CD4-positive, alpha-beta T cell treated with Interferon alpha-2 for 1 hour (primary cell): Measurements from ENCODE around the gene CTTNBP2NL.
"Not testable (repeated sequence)": the region's sequence is repeated elsewhere in the genome, so short reads cannot be mapped to it uniquely, and the experiment has no call there.

Experiments used
- DNase-seq, 2 donors: peaks; one replicate each; pipeline ENCODE4 v3.0.0-alpha.2; 2020 to 2022

CTTNBP2NL gene

DNA sequence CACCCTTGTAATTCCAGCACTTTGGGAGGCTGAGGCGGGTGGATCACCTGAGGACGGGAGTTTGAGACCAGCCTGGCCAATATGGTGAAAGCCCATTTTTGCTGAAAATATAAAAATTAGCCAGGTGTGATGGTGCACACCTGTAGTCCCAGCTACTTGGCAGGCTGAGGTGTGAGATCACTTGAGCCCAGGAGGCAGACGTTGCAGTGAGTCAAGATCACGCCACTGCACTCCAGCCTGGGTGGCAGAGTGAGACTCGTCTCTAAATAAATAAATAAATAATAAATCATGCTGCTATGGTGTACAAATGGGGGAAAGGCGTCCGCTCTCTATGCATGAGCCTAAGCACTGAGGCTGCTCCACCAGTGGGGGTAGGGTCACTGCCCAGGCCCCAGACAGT is 74.3 kb downstream of the CTTNBP2NL start:
- DNase-seq, result not testable (repeated sequence)

DNA sequence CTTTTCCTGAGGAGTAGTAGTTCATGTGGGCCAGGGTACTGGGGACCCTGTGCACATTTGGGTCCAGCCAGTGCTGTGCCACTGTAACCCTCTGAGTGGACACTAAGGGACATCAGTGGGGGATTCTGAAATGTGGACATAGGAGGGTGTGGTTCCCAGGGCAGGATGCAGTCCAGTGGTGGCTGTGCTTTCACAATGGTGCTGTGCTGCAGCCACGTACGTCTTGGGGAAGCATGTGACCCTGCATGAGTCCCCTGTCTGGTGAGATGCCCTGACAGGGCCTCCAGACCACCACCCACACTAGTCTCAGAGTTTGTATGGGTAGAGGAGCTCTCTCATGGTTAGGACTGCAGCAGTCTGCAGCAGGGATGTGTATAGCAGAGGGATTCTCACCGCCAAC is 75.0 kb downstream of the CTTNBP2NL start:
- no peak for DNase-seq

DNA sequence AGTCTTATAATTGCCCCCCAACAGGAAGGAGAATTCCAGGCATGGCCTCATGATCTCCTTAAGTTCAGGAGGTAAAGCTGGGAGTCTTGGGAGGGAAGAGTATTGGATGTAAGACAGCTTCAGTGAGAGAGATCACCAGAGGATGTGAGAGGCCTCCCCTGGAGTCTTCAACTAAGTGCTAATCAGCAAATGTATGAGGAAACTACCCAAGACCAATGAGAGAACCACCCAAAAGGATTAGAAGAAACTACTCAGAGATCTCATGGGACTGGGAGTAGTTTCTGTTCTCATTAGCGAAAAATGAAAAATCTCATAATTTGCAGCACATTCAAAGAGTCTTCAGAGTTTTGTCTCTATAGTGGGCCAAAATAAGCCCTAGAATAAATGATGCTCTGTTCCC is 76.1 kb downstream of the CTTNBP2NL start:
- no peak for DNase-seq

DNA sequence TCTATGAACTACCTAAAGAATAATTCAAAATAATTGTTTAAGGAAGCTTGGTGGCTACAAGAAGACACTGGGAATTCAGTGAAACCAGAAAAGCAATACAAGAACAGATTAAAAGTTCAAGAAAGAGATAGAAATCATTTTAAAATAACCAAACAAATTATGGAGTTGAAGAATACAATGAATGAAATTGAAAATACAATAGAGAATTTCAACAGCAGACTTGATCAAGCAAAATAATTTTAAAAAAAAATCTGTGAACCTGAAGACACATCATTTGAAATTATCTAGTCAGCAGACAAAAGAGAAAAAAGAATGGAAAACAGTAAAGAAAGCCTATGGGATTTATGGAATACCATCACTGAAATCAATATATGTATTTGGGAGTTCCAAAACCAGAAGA is 81.5 kb downstream of the CTTNBP2NL start:
- no peak for DNase-seq

DNA sequence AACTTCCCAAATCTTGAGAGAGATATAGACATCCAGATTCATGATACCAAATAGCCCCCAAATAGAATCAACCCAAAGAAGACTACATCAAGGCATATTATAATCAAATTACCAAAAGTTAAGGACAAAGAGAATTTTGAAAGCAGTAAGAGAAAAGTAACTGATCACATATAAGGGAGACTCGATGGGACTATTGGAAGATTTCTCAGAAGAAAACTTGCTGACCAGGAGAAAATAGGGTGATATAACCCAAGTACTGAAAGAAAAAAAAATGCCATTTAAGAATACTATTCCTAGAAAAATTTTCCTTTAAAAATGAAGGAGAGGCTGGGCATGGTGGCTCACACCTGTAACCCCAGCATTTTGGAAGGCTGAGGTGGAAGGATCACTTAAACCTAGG is 82.3 kb downstream of the CTTNBP2NL start:
- DNase-seq, result no peak

DNA sequence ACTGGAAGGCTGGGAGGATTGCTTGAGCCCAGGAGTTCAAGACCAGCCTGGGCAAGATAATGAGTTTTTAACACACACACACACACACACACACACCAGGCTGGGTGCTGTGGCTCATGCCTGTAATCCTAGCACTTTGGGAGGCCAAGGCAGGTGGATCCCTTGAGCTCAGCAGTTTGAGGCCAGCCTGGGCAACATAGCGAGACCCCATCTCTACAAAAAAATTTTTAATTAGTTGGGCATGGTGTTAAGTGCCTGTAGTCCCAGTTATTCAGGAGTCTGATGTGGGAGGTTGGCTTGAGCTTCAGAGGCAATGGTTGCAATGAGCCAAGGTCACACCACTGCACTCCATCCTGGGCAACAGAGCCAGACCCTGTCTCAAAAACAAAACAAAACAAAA is 90.0 kb downstream of the CTTNBP2NL start:
- not testable (repeated sequence) for DNase-seq

DNA sequence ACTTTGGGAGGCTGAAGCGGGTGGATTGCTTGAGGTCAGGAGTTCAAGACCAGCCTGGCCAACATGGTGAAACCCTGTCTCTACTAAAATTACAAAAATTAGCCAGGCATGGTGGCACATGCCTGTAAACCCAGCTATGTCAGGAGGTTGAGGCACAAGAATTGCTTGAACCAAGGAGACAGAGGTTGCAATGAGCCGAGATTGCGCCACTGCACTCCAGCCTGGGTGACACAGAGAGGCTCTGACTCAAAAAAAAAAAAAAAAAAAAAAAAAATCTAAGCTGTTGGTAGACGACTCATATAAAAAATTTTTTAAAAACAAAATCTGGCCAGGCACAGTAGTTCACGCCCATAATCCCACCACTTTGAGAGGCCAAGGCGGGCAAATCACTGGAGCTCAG is 91.7 kb downstream of the CTTNBP2NL start:
- not testable (repeated sequence) for DNase-seq

DNA sequence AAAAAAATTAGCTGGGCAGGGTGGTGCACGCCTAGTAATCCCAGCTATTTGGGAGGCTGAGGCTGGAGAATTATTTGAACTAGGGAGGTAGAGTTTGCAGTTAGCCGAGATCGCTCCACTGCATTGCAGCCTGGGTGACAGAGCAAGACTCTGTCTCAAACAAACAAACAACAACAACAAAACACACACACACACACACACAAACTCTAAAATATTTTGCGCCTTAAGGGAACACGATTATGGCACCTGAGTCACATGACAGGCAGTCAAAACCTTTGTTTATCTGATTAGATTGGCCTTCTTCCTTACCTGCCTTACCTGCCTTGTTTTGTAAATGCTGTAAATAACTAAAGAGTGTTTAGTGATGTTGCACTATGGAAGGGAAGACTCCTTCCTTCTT is 92.1 kb downstream of the CTTNBP2NL start:
- no peak for DNase-seq

DNA sequence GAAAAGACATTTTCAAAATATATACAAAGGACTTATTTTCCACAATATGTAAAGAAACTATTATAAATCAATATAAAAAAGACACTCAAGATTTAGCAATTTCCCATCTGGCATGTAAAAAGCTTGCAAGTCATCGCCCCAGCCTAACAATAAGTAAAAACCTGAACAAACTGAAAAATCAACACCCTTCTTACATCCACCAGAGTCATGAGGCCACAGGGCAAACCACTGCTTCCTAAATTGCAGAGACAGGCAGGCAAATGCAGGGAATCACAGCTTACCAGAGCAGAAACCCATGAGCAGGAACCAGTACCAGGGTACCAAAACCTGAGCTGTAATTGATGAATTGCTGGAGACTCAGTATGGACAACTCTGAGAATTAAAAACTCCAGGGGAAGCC is 96.1 kb downstream of the CTTNBP2NL start:
- DNase-seq, result no peak

DNA sequence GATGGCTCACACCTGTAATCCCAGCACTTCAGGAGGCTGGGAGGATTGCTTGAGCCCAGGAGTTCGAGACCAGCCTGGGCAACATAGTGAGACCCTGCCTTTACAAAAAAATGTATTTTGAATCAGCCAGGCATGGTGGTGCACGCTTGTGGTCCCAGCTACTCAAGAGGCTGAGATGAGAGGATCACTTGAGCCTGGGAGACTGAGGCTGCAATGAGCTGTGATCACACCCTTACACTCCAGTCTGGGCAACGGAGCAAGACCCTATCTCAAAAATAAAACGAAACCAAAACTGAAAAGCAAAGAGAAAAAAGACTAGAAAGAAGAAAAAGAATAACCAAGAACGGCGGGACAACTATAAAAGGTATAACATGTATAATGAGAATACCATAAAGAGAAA is 97.3 kb downstream of the CTTNBP2NL start:
- no peak for DNase-seq

DNA sequence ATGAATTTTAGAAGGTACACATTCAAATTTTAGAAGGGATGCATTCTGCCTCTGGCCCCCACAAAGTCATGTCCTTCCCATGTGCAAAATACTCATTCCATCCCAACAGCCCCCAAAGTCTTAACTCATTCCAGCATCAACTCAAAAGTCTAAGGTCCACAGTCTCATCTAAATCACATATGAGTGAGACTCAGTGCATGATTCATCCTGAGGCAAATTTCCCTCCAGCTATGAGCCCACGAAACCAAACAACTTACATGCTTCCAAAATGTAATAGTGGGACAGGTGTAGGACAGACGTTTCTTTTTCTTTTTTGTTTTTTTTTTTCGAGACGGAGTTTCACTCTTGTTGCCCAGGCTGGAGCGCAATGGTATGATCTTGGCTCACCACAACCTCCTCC is 100.3 kb downstream of the CTTNBP2NL start:
- no peak for DNase-seq

DNA sequence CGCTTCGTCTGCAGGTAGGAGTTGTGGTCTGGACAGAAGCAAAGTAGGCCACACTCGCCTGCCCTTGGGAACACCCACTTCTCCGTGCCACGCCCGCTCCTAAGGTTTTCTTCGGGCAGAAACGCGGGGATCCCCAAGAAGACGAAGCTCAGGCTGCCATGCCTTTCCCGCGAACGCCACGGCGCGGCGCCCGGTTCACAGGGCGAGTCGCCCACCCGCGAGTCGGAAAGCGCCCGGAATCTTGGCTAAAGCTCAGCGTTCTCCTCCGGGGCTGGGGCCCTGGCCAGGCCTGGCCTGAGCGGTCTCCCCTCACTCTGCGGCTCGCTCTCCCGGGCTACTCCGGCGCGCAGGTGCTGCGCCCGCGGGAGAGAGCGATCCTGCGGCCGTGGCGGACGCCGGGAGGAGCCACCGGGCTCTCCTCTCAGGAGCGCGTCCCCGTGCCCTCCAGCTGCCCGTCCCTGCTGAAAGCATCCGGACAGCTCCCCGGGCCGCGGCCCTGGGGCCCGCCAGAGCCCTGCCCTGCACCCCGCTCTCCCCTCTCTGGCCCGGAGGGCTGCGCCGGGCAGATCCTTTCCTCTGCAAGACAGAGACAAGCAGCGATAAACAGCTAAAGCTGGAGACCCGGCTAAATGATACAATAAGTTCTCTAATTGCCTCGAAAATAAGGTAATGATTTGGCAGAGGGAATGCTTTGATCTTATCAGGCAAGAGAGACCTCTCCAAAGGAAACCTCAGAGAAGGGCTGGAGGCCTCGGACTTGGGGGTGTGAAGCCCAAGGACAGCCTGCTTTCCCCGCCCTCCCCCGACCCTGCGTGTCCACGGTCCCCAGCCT is 106.0 kb downstream of the CTTNBP2NL start:
- peak; percentile 47 to 60 for DNase-seq

DNA sequence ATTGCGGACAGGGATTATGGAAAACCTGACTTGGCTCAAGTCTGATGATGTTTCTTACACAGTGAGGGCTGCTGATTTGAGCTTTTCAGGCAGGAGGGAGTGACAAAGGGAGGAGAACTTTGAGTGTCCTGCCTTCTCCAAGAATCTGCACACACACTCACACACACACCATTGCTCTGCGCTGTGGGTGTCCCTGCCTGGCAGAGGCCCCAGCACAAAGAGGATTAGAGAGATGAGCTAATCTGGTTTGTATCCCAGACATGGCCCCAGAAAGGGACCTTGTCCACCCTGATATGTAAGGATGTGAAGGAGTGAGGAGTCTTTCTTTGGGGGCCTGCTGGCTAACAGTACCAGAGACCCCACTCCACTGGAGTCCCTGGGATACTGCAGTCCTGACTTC is 106.8 kb downstream of the CTTNBP2NL start:
- no peak for DNase-seq

DNA sequence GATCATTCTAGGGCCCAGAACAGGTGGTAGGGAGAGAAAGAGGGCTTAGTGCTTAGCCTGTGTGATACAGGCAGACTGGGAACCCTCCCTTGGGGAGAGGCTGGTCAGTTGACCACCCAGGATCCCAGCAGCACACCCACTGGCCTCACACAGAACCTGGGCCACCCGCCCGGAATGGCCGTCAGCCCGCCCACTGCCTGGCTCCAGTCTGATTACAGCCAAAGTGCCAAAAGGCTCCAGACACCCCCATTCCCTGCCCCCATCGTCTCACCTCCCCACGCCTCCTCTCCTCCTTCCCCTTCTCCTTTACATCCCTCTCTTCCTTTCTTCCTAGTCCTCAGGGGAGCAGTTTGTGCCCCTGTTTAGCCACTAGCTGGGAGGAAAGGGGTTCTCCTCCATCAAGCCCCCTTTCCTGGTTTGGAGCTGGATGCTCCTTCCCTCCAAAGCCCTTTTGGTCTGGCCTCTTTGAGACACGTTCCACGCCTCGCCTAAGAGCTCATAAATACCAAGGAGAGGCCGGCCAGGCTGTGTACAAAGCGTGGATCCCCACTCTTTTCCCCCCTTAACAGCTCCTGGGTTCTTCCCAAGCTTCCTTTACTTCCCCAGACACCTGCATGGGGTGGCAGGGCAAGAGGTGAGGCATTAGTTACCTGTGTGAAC is 108.1 kb downstream of the CTTNBP2NL start:
- DNase-seq, result no peak

DNA sequence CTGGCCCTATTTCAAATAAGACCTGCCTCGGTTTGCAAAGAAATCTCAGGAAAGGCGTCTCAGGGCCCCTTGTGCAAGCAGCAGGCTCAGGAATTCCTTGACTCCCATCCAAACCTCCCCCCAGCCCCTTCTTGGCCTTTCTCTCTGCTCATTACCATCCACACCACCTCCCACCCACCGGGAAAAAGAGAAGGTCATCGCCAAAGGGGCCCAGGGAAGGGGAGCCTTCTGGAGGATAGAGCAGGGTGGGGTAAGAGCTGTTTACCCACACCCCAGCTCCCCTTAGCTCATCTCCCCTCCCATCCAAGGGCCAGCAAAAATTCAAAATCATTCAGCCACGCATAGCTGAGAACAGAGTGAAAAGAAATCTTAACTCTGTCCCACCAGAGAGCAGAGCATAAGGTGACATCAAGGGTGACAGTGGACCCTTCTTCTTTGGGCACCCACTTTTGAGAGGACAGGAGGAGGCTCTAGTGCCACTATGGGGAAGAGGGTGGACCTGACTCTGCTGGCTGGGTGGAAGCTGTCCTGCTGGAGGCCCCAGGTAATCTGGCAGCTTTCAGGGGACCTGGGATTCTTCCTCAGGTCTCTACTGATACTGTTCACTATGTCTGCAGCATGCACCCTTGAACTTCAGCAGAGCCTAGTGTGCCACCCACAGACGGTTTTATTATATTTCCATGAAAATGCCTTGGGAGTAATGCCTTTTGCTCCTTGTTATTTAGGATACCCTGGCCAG is 108.8 kb downstream of the CTTNBP2NL start:
- no peak for DNase-seq

DNA sequence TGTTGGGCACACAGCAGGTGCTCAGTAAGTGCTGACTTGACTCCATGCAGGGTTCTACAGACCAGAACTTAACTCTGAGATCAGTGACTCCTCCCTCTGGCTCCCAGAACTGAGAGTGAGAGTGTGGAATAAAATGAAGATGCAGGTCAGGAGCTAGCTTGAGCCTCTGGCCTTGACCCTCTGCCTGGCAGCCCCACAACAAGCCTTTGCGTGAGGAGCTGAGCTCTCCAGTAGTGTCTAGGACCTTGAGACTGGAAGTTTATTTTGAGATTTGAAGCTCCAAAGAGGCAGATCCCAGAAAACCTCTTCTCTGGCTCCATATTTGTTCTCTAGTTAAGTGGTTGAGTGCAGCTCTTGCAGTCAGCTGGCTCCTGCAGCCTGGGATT is 109.4 kb downstream of the CTTNBP2NL start:
- no peak for DNase-seq

DNA sequence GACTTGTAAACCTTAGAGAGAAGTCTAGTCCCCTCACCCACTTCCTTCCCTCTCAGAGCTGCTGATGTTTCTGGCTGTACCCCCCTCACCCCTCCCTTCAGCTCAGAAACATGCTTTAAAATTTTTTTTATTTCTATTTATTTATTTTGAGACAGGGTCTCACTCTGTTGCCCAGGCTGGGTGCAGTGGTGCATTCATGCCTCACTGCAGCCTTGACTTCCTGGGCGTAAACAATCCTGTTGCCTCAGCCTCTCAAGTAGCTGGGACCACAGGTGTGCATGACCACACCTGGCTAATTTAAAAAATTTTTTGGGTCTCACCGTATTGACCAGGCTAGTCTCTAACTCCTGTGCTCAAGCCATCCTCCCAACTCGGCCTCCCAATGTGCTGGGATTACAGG is 109.9 kb downstream of the CTTNBP2NL start:
- no peak for DNase-seq

DNA sequence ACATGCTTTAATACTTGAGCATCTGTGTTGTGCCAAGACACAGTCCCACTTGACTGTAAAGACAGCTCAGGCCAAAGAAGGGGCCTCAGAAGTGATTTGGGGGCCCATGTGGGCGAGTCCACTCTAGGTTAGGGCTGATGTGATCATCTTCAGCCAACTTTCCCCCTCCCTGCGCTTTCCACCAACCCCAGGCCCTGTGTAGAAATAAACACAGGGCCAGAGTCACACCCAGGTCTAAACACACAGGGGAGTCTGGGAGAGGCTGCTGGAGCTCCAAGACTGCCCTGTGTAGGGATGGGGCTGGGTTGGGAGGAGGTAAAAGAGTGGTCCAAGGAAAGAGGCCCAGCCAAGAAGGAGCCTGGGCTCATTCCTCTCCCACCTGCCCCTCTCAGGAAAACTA is 110.3 kb downstream of the CTTNBP2NL start:
- DNase-seq, result no peak

DNA sequence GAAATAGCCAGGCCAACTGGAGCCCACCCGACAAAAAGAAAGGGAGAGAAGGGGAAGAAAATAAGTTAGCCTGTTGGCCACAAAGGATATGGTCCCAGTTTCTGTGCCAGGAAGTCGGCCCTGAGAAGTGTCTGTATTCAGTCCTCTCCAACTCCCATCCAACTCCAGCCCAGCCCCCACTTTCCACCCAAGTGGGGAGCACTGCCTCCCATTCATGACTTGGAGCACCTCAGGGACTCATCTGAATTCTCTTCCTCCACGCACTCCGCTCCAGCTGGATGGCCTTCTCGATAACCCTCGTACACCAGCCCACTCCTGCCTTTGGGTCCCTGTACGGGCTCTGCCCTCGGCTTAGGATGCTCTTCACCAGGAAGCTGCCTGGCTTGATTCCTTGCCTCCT is 110.7 kb downstream of the CTTNBP2NL start:
- no peak for DNase-seq

DNA sequence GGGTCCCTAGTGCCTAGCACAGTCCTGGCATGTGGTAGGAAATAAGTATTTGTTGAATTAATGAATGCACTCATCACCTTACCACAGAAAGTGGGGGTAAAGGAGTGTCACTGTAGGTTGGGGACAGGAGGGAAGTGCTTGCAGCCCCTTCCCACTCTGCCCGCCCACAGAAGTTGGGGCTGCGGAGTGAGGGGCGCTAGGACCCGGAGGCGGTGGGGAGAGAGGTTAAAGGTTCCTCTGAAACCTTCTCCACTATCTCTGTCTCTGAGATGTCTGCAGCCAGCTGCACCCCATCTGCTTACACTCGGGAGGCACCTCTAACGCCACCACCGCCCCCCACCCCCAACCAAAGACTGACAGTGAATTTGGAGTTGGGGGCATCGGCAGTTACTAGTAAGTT is 111.3 kb downstream of the CTTNBP2NL start:
- DNase-seq, result no peak

DNA sequence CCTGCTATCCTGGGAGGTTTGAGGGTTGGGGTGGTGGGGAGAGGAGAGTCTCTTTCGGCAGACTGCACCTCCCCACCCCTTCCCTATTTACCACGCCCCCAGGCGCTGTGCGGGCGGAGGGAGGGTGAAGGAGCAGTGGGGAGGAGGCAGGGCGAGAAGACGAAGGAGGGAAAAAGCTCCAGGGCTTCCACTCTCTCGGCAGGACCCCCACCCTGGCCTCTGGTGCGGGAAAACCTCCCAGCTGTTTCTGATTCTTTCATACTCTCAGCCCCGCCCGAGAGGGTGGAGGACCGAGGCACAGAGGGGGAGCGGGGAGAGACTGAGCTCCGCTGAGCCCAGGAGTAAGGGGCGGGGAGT is 111.9 kb downstream of the CTTNBP2NL start:
- peak in 1 of 2 donors; percentile 21 for DNase-seq

DNA sequence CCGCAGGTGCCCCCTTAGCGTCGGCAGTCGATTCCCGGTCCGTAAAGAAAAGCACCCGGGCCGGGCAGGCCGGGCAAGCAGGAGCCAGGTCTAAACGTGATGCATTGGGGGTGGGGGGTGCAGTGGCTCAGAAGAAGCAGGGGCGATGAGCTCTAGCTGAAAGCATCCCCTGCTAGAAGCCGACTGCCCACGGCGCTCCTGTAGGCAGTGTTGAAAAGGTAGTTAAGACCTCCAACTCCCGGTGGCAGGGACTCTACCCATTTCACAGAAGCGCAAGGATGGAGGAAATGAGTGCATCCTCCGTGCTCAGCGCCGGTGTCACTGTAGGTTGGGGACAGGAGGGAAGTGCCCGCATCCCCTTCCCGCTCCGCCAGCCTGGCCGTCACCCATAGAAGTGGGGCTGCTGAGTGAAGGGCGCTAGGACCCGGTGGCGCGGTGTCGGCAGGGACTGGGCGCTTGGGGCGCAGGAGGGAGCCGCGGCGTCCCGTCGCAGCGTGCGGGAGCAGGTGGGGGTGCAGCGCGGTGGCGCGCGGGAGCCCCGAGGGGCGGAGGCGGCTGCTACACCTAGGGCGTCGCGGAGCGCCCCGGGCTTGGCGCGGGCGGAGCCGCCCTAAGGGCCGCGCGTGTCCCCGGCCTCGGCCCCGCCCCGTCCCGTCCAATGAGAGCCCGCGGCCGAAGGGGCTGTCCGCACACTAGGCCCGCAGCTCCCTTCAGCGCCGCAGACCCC is 112.4 kb downstream of the CTTNBP2NL start, which contains the start of gene WNT2B:
Gene WNT2B, plus strand, starts transcription at position 688 of the 727 bp plus-strand sequence. CDS start 298 bp downstream, outside the sequence.
- peak; percentile 34 to 59 for DNase-seq
